HG03066 (cell line): ENCODE results near the gene TRIM13.

ENCODE experiments used
- ATAC-seq: cut with Tn5 transposase; IDR thresholded peaks from one replicate; pipeline ENCODE4 v1.9.1; 2021; ENCODE audit warnings: low read depth; ENCODE audit not compliant: unreplicated experiment

The TRIM13 gene

GRCh38 chr13:49996161-49996915 lies 504 bp upstream of the TRIM13 start:
- peak; percentile 47 for ATAC-seq

DNA sequence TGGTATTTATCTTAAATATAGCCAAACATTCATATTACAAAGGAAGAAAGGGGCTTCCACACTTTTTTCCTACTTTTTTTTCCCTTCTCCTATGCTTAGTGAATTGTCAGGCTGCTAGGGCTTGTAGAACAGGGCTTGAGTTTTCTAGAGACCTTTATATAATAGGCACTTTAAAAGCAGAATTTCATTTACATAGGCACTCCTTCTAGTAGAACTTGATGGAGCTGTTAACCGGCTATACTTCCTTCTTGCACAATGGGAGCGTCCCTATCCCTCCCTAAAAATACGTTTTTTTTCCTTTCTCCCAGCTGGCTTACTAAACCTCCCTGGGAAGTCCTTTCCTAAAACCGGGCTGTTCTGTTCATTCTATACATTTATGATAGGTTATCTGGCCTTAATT lies 1.1 kb downstream of the TRIM13 start:
- no peak for ATAC-seq

DNA sequence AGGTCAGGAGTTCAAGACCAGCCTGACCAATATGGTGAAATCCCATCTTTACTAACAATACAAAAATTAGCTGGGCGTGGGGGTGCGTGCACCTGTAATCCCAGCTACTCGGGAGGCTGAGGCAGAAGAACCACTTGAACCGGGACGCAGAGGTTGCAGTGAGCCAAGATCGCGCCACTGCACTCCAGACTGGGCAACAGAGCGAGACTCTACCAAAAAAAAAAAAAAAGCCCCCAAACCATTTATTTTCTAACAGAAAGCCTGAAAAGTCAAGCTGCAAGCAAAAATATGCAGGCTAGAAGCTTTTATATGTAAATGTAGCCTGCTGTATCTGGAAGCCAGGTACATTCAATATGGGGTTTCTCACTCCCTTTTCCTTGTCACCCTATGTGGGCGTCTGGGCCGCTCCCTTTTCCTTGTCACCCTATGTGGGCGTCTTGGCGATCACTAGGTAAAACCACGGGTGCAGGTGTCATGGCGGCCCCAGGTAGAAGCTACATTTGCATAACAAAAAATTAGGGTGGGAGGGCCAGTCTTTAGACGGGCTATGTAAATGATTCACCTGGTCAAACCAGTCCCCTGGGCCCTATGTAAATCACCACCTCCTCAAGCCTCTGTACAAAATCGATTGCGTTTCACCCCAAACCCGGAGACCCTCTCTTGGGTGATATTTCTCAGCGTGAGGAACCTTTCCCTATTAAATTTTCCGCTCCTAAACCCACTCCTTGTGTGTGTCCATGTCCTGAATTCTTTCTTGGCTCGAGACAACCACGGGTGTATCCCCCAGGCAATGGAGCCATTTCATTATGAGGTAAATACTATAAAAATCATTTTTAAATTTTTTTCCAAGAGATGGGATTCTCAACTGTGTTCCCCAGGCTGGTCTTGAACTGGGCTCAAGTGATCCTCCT lies 2.1 kb downstream of the TRIM13 start:
- ATAC-seq, result no peak

DNA sequence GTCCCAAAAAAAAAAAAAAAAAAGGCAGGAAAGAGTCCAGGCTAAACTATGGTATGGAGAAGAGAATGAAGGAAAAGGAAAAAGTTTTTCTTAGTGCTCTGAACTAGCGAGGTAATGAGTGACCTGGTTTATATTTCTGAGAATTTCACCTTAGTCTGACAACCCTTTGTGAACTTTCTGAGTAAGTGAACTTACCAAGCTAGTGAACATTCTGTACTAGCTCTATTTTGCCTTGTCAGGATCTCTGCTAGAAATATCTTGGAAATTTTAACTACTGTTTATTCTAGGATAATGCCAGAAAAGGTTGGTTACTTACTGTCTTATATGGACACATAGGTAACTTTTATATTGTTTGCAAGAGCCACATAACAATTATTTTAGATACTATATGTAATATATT lies 4.4 kb downstream of the TRIM13 start:
- no peak for ATAC-seq

DNA sequence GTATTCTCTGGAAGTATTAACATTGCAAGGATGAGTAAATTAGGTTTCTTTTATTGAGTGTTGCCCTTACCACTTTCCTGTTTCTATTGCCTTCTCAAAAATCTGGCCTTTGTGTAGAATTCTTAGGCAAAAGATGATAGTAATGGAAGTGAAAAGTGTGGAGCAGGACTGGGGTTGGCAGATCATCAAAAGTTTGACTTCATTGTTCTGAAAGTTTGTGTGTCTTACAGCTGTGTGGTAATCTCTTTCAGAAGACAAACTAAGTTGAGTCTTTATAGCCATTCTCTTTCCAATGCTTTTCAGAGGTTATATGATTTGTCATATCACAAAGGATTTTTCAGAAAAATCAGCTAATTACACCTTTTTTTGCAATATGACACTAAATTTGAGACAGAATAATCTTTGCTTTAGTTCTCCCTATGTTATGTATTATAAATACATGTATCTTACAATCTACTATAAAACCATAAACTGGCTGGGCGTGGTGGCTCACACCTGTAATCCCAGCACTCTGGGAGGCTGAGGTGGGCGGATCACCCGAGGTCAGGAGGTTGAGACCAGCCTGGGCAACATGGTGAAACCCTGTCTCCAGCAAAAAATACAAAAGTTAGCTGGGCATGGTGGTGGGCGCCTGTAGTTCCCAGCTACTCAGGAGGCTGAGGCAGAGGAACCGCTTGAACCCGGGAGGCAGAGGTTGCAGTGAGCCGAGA lies 9.7 kb downstream of the TRIM13 start:
- ATAC-seq, result no peak

DNA sequence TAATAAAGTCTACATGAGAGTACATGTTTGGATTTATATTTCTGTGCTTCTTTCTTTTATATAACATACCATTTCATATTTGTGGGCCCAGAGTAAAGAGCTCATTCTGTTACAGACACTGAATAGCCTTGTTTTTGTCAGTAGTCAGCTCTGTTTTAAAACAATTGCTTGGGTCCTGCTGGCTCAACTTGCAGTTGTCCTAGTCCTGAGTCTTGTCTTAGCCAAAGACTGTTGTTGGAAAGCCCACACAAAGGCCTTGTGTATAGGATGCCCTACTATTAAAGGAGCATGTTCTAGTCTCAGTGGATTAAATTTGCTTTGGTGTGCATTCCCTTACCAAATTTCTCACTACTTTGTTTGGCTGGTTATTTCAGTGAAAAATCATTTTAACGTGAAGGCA lies 14.6 kb downstream of the TRIM13 start:
- ATAC-seq, result no peak

DNA sequence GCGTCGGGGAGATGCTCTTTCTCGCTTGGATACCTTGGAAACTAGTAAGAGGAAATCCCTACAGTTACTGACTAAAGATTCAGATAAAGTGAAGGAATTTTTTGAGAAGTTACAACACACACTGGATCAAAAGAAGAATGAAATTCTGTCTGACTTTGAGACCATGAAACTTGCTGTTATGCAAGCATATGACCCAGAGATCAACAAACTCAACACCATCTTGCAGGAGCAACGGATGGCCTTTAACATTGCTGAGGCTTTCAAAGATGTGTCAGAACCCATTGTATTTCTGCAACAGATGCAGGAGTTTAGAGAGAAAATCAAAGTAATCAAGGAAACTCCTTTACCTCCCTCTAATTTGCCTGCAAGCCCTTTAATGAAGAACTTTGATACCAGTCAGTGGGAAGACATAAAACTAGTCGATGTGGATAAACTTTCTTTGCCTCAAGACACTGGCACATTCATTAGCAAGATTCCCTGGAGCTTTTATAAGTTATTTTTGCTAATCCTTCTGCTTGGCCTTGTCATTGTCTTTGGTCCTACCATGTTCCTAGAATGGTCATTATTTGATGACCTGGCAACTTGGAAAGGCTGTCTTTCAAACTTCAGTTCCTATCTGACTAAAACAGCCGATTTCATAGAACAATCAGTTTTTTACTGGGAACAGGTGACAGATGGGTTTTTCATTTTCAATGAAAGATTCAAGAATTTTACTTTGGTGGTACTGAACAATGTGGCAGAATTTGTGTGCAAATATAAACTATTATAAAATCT lies 15.7 kb downstream of the TRIM13 start:
- ATAC-seq, result no peak

DNA sequence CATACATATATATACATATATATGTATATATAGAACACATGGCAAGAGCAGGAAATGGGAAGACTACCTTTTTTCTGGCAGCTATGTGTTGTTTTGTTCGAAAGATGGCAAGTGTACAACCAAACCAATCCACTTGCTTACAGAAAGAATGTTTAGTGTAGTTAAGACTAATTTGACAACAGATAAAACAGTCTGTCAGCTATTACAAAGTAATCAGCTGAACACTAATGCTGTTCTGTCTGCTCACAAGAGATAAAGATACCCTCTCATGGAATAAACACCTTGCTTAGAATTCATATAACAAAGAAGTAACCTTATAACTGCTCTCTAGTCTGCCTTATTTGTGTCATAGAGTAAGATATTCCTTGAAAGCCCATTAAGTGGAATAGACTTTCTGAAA lies 17.5 kb downstream of the TRIM13 start:
- ATAC-seq, result no peak

DNA sequence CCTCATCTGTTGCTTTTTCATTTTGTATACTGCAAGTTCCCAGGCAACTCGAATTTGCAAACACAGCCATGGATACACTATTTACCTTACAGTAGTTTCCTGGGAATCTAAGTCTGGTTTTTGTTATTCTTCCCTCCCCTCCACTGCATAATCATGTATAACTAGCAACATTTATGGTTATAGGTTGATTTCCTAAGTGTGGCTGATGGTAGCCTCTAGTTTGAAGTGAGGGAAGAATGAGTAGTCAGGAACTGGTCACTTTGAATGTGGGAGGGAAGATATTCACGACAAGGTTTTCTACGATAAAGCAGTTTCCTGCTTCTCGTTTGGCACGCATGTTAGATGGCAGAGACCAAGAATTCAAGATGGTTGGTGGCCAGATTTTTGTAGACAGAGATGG lies 18.4 kb downstream of the TRIM13 start, which contains the start of gene KCNRG:
Gene KCNRG, plus strand, starts transcription at position 187 of the 400 bp plus-strand sequence. Its CDS starts 50 bp downstream, at position 237.
- ATAC-seq, result no peak

- no peak for ATAC-seq
Measured at GRCh38 chr13:50015750-50016149, 18.9 kb downstream of the TRIM13 start.

GRCh38 chr13:50016444-50016843 lies 19.6 kb downstream of the TRIM13 start:
- ATAC-seq, result no peak

GRCh38 chr13:50017819-50018218 lies 21.0 kb downstream of the TRIM13 start:
- ATAC-seq, result no peak

DNA sequence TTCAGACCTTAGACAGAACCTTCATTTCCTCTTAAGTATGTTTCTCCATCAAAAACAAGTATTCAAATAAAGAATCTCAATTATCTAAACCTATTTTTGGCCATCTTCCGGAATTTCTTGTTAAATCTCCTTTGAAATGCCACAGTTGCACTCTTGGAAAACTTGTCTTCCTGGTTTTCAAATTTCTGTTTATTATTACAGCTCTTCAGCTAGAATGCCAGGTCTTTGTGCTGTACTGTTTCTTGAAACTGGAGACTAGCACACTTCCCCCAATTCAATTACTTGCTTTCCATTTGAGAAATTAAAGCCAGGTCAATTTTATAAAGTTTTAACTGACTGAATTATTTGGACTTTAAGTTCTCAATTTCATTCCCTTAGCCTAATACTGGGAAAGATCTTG lies 28.6 kb downstream of the TRIM13 start:
- ATAC-seq, result no peak

DNA sequence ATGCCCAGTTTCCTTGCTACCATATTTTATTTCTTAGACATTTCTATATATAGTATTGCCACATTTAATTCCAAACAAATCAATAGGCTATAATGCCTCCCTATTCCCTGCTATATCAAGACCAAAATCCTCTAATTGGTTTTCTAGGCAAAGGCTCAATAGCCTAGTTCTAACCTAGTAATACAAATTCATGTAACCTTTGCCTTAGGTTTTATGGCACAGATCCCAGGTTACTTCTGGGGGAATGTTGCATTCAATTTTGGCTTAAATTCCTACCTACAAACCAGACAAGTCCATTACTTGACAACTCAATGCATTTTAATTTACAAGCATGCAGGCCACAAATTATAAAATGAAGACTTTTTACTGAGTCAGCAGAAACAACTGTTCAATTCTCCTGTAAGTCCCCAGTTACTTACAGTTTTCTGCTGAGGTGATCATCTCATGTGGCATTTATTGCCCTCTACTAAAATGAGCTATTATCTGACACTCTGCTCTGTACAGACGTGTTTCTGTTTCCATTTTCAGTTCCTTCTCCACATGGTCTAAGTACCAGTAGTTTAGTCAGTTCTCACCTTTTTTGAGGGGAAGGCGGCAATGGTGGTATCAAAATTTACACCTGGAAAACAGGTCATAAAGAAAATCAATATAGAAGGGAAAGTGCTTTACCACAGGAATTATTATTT lies 30.1 kb downstream of the TRIM13 start:
- peak; percentile 99 for ATAC-seq

DNA sequence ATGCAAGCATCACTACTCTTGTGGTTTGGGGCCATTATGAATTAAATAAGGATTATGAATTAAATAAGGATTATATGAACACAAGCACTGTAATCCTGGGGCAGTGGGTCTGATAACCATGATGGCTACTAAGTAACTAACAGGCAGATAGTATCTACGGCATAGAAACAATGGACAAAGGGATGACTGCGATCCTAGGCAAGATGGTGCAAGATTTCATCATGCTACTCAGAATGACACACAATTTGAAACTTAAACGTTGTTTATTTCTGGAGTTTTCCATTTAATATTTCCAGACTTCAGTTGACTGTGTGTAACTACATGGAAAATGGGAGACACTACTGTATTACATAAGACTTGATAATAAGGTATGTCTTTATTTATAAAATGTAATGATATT lies 33.5 kb downstream of the TRIM13 start:
- no peak for ATAC-seq

GRCh38 chr13:50033725-50034124 lies 36.9 kb downstream of the TRIM13 start:
- no peak for ATAC-seq

GRCh38 chr13:50037788-50038187 lies 40.9 kb downstream of the TRIM13 start:
- no peak for ATAC-seq

- ATAC-seq, result no peak
Measured at GRCh38 chr13:50038266-50038665, 41.4 kb downstream of the TRIM13 start.

- ATAC-seq, result no peak
Measured at GRCh38 chr13:50052478-50052877, 55.6 kb downstream of the TRIM13 start.

DNA sequence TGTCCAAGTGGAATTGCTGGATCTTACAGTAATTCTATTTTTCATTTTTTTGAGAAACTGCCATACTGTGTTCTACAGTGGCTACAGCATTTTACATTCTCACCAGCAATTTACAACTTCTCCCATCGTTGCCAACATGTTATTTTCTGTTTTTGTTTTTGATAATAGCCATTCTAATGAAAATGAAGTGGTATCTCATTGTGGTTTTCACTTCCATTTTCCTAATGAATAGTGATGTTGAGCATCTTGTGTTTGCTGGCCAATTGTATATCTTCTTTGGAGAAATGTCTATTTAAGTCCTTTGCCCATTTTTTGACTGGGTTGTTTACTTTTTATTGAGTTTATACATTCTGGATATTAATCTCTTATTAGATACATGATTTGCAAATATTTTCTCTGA lies 57.0 kb downstream of the TRIM13 start:
- ATAC-seq, result no peak
